Fibroblast of skin of right quadriceps (primary cell): Measurements from ENCODE around the gene HSPE1.
"Not testable (repeated sequence)": the region's sequence is repeated elsewhere in the genome, so short reads cannot be mapped to it uniquely, and the experiment has no call there.

Experiments used
- DNase-seq: peaks from one replicate; pipeline ENCODE4 v3.0.0-alpha.2; 2013

The HSPE1 gene

DNA sequence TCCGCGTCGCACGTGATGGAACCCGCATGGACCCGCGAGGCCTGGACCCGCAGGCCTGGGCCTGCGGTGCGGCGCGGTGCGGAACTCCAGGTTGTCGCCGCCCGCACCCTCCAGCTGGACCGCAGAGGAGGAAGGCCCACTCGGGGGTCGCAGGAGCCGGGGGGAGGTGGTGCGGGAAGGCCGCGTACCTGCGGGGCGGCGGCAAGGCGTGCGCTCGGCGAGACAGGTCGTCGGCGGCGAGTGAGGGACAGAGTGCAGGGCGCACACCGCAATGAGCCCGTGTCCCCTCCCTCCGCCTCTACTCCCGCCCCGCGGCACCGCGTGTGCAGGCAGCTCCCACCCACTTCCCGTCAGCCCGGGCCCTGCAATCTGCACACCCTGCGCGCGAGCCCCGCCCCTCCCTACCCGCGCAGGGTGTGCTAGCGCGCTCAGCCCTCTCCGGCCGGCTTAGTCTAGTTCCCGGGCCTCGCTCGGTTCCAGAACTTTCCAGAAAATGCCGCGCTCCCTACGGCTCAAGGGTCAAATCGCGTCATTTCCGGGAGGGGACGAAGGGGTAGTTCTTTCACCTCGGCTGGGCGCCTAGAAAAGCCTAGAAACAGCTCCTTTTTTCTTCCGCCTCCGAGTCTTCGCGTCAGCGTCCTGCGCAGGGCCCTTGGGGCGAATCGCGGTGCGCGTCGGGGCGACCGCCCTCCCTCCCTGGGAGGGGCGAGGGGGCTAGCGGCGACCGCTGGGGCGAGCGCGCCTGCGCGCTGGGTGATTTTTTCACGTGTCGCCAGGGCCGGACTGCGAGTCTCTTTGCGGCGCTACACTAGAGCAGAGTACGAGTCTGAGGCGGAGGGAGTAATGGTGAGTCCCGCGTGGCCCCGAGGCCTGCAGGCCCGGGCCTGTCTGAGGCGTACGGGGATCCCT, at the start of gene HSPE1, which contains the start of gene HSPD1:
Gene HSPE1 (plus strand): TSS at position 786 of the 909 bp plus-strand sequence. CDS start 58 bp downstream, at position 844.
Gene HSPD1 (minus strand): TSS at position 247 of the 909 bp plus-strand sequence. CDS start 992 bp downstream, outside the sequence.
- DNase-seq, result peak; percentile 100

DNA sequence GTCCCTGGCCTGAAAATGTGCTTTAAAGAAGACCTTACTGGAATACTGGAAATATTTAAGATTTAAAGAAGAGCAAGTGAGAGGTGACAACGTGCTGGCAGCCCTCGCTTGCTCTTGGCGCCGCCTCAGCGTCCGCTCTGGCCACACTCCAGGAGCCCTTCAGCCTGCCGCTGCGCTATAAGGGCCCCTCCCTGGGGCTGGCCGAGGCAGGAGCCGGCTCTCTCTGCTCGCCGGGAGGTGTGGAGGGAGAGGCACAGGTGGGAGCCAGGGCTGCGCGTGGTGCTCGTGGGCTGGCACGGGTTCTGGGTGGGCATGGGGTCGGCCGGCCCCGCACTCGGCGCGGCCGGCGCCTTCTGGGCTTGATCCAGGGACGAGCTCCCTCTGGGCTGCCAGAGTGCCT, 49.7 kb upstream of the HSPE1 start:
- no peak for DNase-seq

GRCh38 chr2:197450935-197451358, 49.2 kb upstream of the HSPE1 start:
- not testable (repeated sequence) for DNase-seq

- DNase-seq, result no peak
Measured at GRCh38 chr2:197452754-197453122, 47.4 kb upstream of the HSPE1 start.

- peak; percentile 99 for DNase-seq
Measured at GRCh38 chr2:197453123-197453913, 46.9 kb upstream of the HSPE1 start, which contains the start of gene COQ10B. TSS of gene COQ10B (plus strand) at chr2:197453552. CDS start at chr2:197453561, 9 bp downstream.

GRCh38 chr2:197453914-197454398, 46.2 kb upstream of the HSPE1 start:
- no peak for DNase-seq

GRCh38 chr2:197454923-197455322, 45.3 kb upstream of the HSPE1 start:
- no peak for DNase-seq

GRCh38 chr2:197455428-197455827, 44.8 kb upstream of the HSPE1 start:
- DNase-seq, result no peak

DNA sequence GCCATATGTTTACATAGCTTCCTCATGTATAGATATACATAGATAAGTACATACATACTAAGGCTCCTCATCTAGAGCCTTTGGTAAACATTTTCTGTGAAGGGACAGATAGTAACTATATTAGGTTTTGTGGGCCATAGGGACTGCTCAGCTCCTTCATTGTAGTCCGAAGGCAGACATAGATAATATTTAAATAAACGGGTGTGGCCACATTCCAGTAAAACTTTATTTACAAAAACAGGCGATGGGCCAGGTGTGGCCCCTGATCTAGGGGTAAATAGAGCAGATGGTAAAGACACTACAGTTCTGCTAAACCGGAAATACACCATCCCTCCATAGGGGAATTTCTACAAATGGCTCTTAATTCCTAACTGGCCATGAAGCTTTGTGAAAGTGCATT, 39.5 kb upstream of the HSPE1 start:
- no peak for DNase-seq

DNA sequence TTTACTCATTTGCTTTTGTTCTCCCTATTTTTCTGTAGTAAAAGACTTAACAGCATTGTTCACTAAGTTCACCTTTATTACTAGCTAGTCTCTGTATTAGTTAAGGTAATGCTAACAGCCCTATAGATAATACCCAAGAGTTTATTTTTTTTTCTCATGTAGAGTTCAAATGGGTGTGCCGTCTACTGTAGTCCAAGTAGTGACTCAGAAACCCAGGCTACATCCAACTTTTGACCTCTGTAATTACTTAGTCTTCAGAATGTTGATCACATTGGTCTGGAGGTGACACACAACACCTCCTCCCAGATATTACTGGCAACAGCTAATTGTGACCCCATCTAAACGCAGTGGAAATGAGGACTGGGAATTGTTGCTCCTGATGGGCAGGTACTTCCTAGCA, 39.1 kb upstream of the HSPE1 start:
- DNase-seq, result no peak

DNA sequence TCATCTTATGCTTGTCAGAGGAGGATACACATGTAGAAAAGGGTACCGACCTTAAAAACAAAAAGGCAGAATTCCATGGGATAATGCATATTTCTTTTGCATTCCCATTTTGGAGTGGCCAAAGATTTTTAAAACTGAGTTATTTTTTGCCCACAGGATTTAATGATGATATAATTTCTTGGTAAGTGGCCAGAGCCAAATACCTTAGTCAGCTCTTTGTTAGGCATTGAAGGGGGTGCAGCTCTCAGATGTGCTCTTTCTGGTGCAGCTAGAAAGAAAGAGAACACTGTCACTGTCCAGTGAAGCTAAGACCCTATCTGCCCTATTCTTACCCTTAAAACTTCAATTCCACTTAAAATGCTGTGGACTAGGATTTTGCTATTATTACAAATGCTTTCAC, 36.0 kb upstream of the HSPE1 start:
- peak; percentile 32 for DNase-seq

GRCh38 chr2:197472166-197472565, 28.0 kb upstream of the HSPE1 start:
- DNase-seq, result no peak

DNA sequence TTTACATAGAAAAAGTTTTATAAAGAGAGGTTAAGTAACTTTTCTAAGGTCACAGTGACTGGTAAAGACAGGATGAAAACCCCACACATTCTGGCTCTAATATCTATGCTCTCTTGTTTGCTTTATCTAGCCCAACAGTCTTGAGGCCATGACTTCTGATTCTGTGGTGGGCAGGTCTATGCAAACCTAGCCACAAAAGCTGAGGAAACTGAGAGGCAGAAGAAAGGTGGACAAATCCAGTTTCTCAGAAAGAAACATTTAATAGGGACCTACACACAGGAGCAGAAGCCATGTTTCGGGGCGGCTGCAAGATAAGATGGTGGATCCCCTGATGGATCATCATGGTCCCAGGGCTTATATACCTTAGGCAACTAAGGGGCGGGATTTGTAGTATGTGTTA, 22.4 kb upstream of the HSPE1 start:
- no peak for DNase-seq

DNA sequence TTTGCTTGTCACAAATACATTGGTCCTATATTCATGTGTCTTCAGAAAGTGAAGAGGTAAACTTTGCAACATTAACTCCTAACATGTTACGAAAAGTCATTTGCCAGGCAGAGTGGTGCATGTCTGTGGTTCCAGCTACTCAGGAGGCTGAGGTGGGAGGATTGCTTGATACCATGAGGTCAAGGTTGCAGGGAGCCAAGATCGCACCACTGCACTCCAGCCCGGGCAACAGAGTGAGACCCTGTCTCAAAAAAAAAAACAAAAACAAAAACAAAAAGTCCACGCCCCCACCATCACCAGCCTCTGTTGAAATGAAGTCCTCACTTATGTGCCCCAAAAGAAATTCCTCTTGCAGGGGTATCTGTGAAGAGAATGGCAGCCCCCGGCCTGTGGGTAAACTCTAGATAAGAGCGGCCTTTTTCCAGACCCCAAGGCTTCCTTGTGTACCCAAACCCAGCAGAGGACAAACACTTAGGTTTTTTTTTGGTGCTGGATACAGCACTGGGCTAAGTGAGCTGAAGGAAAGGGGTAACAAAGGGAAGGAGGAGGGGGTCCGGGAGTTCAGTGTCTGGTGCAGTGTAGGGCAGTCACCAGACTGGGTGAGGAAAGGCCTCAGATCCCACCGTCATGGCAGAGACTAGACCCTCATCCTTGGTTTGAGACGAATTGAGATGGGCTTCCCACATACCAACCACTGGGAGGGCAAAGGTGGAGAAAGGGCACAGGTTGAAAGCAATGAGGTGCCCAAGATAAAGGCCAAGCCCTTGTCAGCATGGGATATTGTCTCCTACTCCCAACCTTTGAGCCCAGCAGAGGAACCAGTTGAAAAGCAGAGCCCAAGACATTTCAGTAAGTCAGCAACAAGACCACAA, 19.8 kb upstream of the HSPE1 start:
- DNase-seq, result no peak

- not testable (repeated sequence) for DNase-seq
Measured at GRCh38 chr2:197484248-197484647, 15.9 kb upstream of the HSPE1 start.

GRCh38 chr2:197486175-197486574, 14.0 kb upstream of the HSPE1 start:
- no peak for DNase-seq

DNA sequence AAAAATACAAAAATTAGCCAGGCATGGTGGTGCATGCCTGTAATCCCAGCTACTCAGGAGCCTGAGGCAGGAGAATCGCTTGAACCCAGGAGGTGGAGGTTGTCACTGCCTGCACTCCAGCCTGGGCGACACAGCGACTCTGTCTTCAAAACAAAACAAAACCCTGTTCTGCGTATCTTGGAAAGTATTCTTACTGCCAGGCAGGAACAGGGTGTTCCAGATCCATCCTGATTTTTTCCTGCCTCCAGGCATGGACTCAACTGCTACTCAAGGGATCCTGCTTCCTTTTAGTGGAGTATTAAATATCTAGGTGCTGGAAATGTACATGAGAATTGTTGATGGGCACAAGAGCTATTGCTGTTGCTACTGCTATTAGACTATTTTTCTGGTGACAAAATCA, 12.8 kb upstream of the HSPE1 start:
- DNase-seq, result no peak

DNA sequence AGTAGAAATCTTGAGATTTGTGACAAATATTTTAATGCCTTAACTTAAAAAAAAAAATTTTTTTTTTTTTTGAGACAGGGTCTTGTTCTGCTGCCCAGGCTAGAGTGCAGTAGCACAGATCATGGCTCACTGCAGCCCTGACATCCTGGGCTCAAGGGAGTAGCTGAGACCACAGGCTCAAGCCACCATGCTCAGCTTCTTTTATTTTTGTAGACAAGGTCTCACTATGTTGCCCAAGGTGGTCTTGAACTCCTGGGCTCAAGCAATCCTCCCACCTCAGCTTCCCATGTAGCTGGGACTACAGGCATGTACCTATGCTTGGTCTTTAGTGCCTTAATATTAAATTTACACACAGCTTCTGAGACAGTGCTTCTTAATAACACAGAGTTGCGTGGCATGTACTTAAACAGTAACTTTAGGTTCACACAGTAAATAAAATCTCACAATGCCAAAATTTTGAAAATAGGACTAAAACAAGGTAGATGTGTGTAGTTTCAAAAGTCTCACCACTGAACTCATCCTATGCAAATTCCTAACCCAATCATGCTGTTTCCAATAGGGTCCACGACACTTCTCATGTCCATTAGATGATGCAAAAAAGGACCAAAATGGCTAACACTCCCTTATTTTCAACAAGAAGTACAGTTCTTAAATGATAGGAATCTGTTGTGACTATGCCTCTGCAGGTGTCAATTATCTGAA, 4.6 kb upstream of the HSPE1 start:
- no peak for DNase-seq

DNA sequence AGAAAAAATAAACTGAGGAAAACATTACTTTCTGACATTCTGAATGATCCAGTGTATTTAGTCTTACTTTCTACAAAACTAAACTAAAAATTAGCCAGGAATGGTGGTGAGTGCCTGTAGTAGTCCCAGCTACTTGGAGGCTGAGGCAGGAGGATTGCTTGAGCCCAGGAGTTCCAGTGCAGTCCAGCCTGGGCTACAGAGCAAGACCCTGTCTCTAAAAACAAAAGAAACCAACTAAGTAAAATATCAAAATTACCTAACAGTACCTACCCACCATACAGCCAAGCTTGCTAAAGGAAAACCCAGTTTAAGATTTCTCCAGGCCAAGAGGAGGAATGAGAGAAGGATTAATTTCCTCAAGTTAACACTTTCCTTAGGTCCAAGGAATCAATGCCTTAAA, 3.5 kb upstream of the HSPE1 start:
- no peak for DNase-seq

DNA sequence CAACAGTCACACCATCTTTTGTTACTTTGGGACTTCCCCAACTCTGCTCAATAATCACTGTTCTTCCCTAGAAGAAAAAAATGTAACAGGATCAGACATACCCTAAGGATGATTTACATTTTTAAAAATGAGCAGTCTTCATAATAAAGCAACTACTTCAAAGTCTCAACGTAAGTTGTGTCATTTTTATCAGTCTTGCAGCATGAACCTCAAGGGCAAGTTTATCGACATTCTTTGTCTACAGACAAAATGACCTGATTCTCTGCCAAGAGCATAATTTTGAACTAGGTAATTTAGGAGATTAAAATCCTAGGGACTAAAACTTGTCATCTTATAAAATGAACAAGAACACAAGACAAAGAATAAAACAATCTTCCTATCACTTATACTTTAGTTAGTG, 2.9 kb upstream of the HSPE1 start:
- no peak for DNase-seq

GRCh38 chr2:197498235-197498936, 1.8 kb upstream of the HSPE1 start:
- DNase-seq, result peak; percentile 6
